NT2/D1 (cell line): ENCODE results near the gene GMPR.
"Not testable (repeated sequence)": the region's sequence is repeated elsewhere in the genome, so short reads cannot be mapped to it uniquely, and the experiment has no call there.

Experiments used
- DNase-seq: peaks from one replicate; pipeline ENCODE4 v3.0.0-alpha.2; 2011; ENCODE audit warnings: low read depth, low spot score
- H3K27me3 ChIP-seq: 2 replicates; pipeline ENCODE4 v1.6.0; 2011; ENCODE audit warnings: mild to moderate bottlenecking; ENCODE audit not compliant: insufficient read length, insufficient read depth
- H3K36me3 ChIP-seq: 2 replicates; pipeline ENCODE4 v1.6.1; 2011; ENCODE audit warnings: mild to moderate bottlenecking, low read length, mixed read lengths; ENCODE audit not compliant: insufficient read depth, insufficient read length
- H3K4me1 ChIP-seq: 2 replicates; pipeline ENCODE4 v1.5.1; 2011; ENCODE audit not compliant: insufficient read depth, insufficient read length
- H3K4me3 ChIP-seq: 2 replicates; pipeline ENCODE4 v1.5.1; 2011; ENCODE audit warnings: low read depth; ENCODE audit not compliant: insufficient read length
- H3K9ac ChIP-seq: 2 replicates; pipeline ENCODE4 v1.6.0; 2011; ENCODE audit warnings: low read depth; ENCODE audit not compliant: insufficient read length
- H3K9me3 ChIP-seq: 2 replicates; pipeline ENCODE4 v1.5.1; 2011; ENCODE audit warnings: mild to moderate bottlenecking, low read length; ENCODE audit not compliant: insufficient read depth
- SUZ12 ChIP-seq: IDR thresholded peaks from 2 replicates; pipeline ENCODE4 v1.6.1; 2011; ENCODE audit not compliant: insufficient read length, insufficient read depth; ENCODE audit errors: extremely low read depth
- YY1 ChIP-seq: IDR thresholded peaks from 2 replicates; pipeline ENCODE4 v1.6.1; 2011; ENCODE audit not compliant: insufficient read length, insufficient read depth
- ZNF274 ChIP-seq: IDR thresholded peaks from 2 replicates; pipeline ENCODE4 v1.6.1; 2011; ENCODE audit warnings: mild to moderate bottlenecking, low read depth, low read length

Gene GMPR

GRCh38 chr6:16264785-16265184, 26.4 kb downstream of the GMPR start:
- no peak for TF ChIP-seq SUZ12
- TF ChIP-seq ZNF274: no peak
- no peak for TF ChIP-seq YY1
- DNase-seq: no peak
- Histone ChIP-seq H3K36me3 (no peaks in the 10 kb centered on the region), H3K4me3 (no peak overlapping the region), H3K4me1 (no peaks in the 10 kb centered on the region), H3K9me3 (peaks cover 9% of the 10 kb centered on the region; the same call in 1 of the 2 replicates), H3K9ac (no peak overlapping the region), H3K27me3 (no peaks in the 10 kb centered on the region)

GRCh38 chr6:16265351-16266341, 27.3 kb downstream of the GMPR start:
- H3K36me3 ChIP-seq: no peaks in the 10 kb centered on the region
- H3K27me3 ChIP-seq: no peaks in the 10 kb centered on the region
- H3K9ac ChIP-seq: no peak overlapping the region
- H3K9me3 ChIP-seq: peaks cover 9% of the 10 kb centered on the region; the same call in 1 of the 2 replicates
- DNase-seq: no peak
- TF ChIP-seq SUZ12 (no peak), ZNF274 (no peak), YY1 (no peak)
- no peaks in the 10 kb centered on the region for H3K4me1 ChIP-seq
- no peak overlapping the region for H3K4me3 ChIP-seq

GRCh38 chr6:16267428-16268263, 29.3 kb downstream of the GMPR start:
- TF ChIP-seq SUZ12 (no peak), YY1 (no peak), ZNF274 (no peak)

GRCh38 chr6:16269442-16270070, 31.2 kb downstream of the GMPR start:
- H3K27me3 ChIP-seq, H3K36me3 ChIP-seq, H3K4me1 ChIP-seq, H3K9ac ChIP-seq, DNase-seq, H3K4me3 ChIP-seq, H3K9me3 ChIP-seq: not testable (repeated sequence)

More at GRCh38 chr6:16267428-16268263, 29.3 kb downstream of the GMPR start:
- no peaks in the 10 kb centered on the region for H3K27me3 ChIP-seq
- H3K4me1 ChIP-seq: no peaks in the 10 kb centered on the region
- no peak for DNase-seq
- H3K9me3 ChIP-seq: peaks cover 9% of the 10 kb centered on the region; the same call in 1 of the 2 replicates
- H3K36me3 ChIP-seq: no peaks in the 10 kb centered on the region
- H3K9ac ChIP-seq: no peak overlapping the region
- H3K4me3 ChIP-seq: no peak overlapping the region

- Histone ChIP-seq H3K36me3 (no peaks in the 10 kb centered on the region), H3K4me1 (no peaks in the 10 kb centered on the region), H3K9ac (no peak overlapping the region), H3K4me3 (no peak overlapping the region), H3K27me3 (no peaks in the 10 kb centered on the region), H3K9me3 (peaks cover 6% of the 10 kb centered on the region; the same call in 1 of the 2 replicates)
- no peak for DNase-seq
- TF ChIP-seq SUZ12 (no peak), YY1 (no peak), ZNF274 (no peak)
Observed at GRCh38 chr6:16270178-16270794, 31.9 kb downstream of the GMPR start.

- no peaks in the 10 kb centered on the region for H3K4me1 ChIP-seq
- no peaks in the 10 kb centered on the region for H3K36me3 ChIP-seq
- no peak for DNase-seq
- H3K9ac ChIP-seq: no peak overlapping the region
- H3K27me3 ChIP-seq: no peaks in the 10 kb centered on the region
- no peaks in the 10 kb centered on the region for H3K9me3 ChIP-seq
- TF ChIP-seq SUZ12 (no peak), YY1 (no peak), ZNF274 (no peak)
- no peak overlapping the region for H3K4me3 ChIP-seq
Observed at GRCh38 chr6:16271428-16271827, 33.0 kb downstream of the GMPR start.
